OCI-LY1 (cell line): ENCODE data around the gene FARP1.

Source experiments
- H2AFZ ChIP-seq: fragments of 200-600 bp; sonication (generic), shearing (Covaris generic); 2 replicates; pipeline ENCODE4 v1.6.0; 2014; ENCODE audit warnings: antibody characterized with exemption, mild to moderate bottlenecking, low read length
- H3F3A ChIP-seq: fragments of 200-600 bp; sonication (generic), shearing (Covaris generic); 2 replicates; pipeline ENCODE4 v1.6.0; 2014; ENCODE audit warnings: mild to moderate bottlenecking, antibody characterized with exemption, low read length, moderate library complexity; ENCODE audit not compliant: insufficient read depth
- H3K27ac ChIP-seq: fragments of 200-600 bp; sonication (generic); 2 replicates; pipeline ENCODE4 v1.5.1; 2014; ENCODE audit warnings: low read length, mixed run types, mild to moderate bottlenecking, low read depth; ENCODE audit not compliant: poor library complexity, severe bottlenecking
- H3K27me3 ChIP-seq: fragments of 200-600 bp; sonication (generic); 2 replicates; pipeline ENCODE4 v1.6.0; 2014; ENCODE audit warnings: antibody characterized with exemption, mild to moderate bottlenecking, low read length, moderate library complexity; ENCODE audit not compliant: insufficient read depth
- H3K36me3 ChIP-seq: fragments of 200-600 bp; sonication (generic); 2 replicates; pipeline ENCODE4 v1.6.1; 2014; ENCODE audit warnings: mild to moderate bottlenecking, antibody characterized with exemption, low read length, moderate library complexity, mixed read lengths; ENCODE audit not compliant: insufficient read depth
- H3K4me1 ChIP-seq: fragments of 200-600 bp; sonication (generic); 2 replicates; pipeline ENCODE4 v1.5.1; 2014; ENCODE audit warnings: mild to moderate bottlenecking, low read length, moderate library complexity; ENCODE audit not compliant: insufficient read depth, severe bottlenecking
- H3K4me2 ChIP-seq: fragments of 200-600 bp; sonication (generic), shearing (Covaris generic); 2 replicates; pipeline ENCODE4 v1.6.1; 2014; ENCODE audit warnings: low read length
- H3K4me3 ChIP-seq: fragments of 200-600 bp; sonication (generic); 2 replicates; pipeline ENCODE4 v1.5.1; 2014; ENCODE audit warnings: low read length, low read depth, mild to moderate bottlenecking, mixed read lengths; ENCODE audit not compliant: poor library complexity, severe bottlenecking
- H3K79me2 ChIP-seq: fragments of 200-600 bp; shearing (Covaris generic); 2 replicates; pipeline ENCODE4 v1.6.1; 2016; ENCODE audit warnings: mixed run types, low read length, mixed read lengths; ENCODE audit not compliant: insufficient read depth
- H3K9ac ChIP-seq: fragments of 200-600 bp; sonication (generic), shearing (Covaris generic); 2 replicates; pipeline ENCODE4 v1.6.1; 2014; ENCODE audit warnings: mild to moderate bottlenecking, low read length, mixed read lengths
- H3K9me2 ChIP-seq: fragments of 200-600 bp; sonication (generic), shearing (Covaris generic); 2 replicates; pipeline ENCODE4 v1.6.1; 2014; ENCODE audit warnings: low read depth, mild to moderate bottlenecking, low read length, mixed read lengths
- H3K9me3 ChIP-seq: fragments of 200-600 bp; shearing (Covaris generic); 2 replicates; pipeline ENCODE4 v1.6.1; 2014; ENCODE audit warnings: low read length, mixed read lengths
- H4K20me1 ChIP-seq: fragments of 200-600 bp; sonication (generic), shearing (Covaris generic); 2 replicates; pipeline ENCODE4 v1.6.0; 2016; ENCODE audit warnings: mild to moderate bottlenecking, low read length; ENCODE audit not compliant: insufficient read depth
- CTCF ChIP-seq: fragments of 200-600 bp; sonication (generic), shearing (Covaris generic); IDR thresholded peaks from 2 replicates; pipeline ENCODE4 v1.5.1; 2017; ENCODE audit warnings: mild to moderate bottlenecking, antibody characterized with exemption, low read length, moderate library complexity, mixed read lengths
- EZH2 ChIP-seq: fragments of 200-600 bp; sonication (generic), shearing (Covaris generic); IDR thresholded peaks from 2 replicates; pipeline ENCODE4 v1.8.0; 2017; ENCODE audit warnings: borderline replicate concordance, mixed run types, mild to moderate bottlenecking, antibody characterized with exemption, low read length, moderate library complexity, mixed read lengths

FARP1 gene

GRCh38 chr13:98442391-98443230 lies 299.7 kb downstream of the FARP1 start:
- no peaks in the 10 kb centered on the region for H3K9me2 ChIP-seq
- no peaks in the 10 kb centered on the region for H3K36me3 ChIP-seq
- no peak for TF ChIP-seq EZH2
- TF ChIP-seq CTCF = no peak
- H3K4me2 ChIP-seq = no peak overlapping the region
- no peak overlapping the region for H3K27ac ChIP-seq
- no peak overlapping the region for H2AFZ ChIP-seq
- peaks cover 4% of the 10 kb centered on the region for H3K4me1 ChIP-seq
- H4K20me1 ChIP-seq = no peaks in the 10 kb centered on the region
- no peaks in the 10 kb centered on the region for H3F3A ChIP-seq
- no peaks in the 10 kb centered on the region for H3K9me3 ChIP-seq
- H3K9ac ChIP-seq = no peak overlapping the region
- no peak overlapping the region for H3K4me3 ChIP-seq
- 0 out of 2 replicates have a peak, but pooled peaks cover 4% of the 10 kb centered on the region for H3K27me3 ChIP-seq
- H3K79me2 ChIP-seq = no peaks in the 10 kb centered on the region

- no peaks in the 10 kb centered on the region for H3K79me2 ChIP-seq
- no peak overlapping the region for H2AFZ ChIP-seq
- TF ChIP-seq CTCF (no peak), EZH2 (no peak)
- no peak overlapping the region for H3K4me3 ChIP-seq
- H3F3A ChIP-seq = no peaks in the 10 kb centered on the region
- H3K27ac ChIP-seq = no peak overlapping the region
- no peaks in the 10 kb centered on the region for H4K20me1 ChIP-seq
- 0 out of 2 replicates have a peak, but pooled peaks cover 4% of the 10 kb centered on the region for H3K27me3 ChIP-seq
- H3K9ac ChIP-seq = no peak overlapping the region
- peaks cover 4% of the 10 kb centered on the region for H3K4me1 ChIP-seq
- no peaks in the 10 kb centered on the region for H3K9me3 ChIP-seq
- H3K9me2 ChIP-seq = no peaks in the 10 kb centered on the region
- H3K36me3 ChIP-seq = no peaks in the 10 kb centered on the region
- no peak overlapping the region for H3K4me2 ChIP-seq
Measured at GRCh38 chr13:98443329-98443728, 300.4 kb downstream of the FARP1 start.

- H3K36me3 ChIP-seq = peaks cover 1% of the 10 kb centered on the region; the same call in 1 of the 2 replicates
- H3K9me3 ChIP-seq = no peaks in the 10 kb centered on the region
- no peaks in the 10 kb centered on the region for H3K9me2 ChIP-seq
- H3K27ac ChIP-seq = no peak overlapping the region
- H3K4me1 ChIP-seq = peaks cover 8% of the 10 kb centered on the region
- no peak for TF ChIP-seq CTCF
- no peak for TF ChIP-seq EZH2
- no peaks in the 10 kb centered on the region for H3K79me2 ChIP-seq
- H3K9ac ChIP-seq = no peak overlapping the region
- H4K20me1 ChIP-seq = no peaks in the 10 kb centered on the region
- 0 out of 2 replicates have a peak, but pooled peaks cover 4% of the 10 kb centered on the region for H3K27me3 ChIP-seq
- H3F3A ChIP-seq = no peaks in the 10 kb centered on the region
- no peak overlapping the region for H3K4me3 ChIP-seq
- H2AFZ ChIP-seq = no peak overlapping the region
- no peak overlapping the region for H3K4me2 ChIP-seq
Measured at GRCh38 chr13:98443800-98444325, 301.0 kb downstream of the FARP1 start.
